Hepatocyte (in vitro differentiated cells): Measurements from ENCODE around the gene GPX4. TPM values are rescaled to one million over a fixed set of nuclear protein-coding genes. Genes with fewer than 3 reads are reported as not detected.
A peak's percentile ranks its signal among the peaks of the same experiment; 100 is the strongest.

Source experiments
- DNase-seq: peaks from one replicate; pipeline ENCODE4 v3.0.0-alpha.2; 2016; ENCODE audit warnings: low spot score
- H2AFZ ChIP-seq: fragments of 200-600 bp; sonication (generic); 2 replicates; pipeline ENCODE4 v1.6.0; 2016; ENCODE audit warnings: antibody characterized with exemption, mild to moderate bottlenecking
- H3K27ac ChIP-seq: fragments of 200-600 bp; sonication (generic); 2 replicates; pipeline ENCODE4 v1.5.1; 2016; ENCODE audit warnings: mild to moderate bottlenecking
- H3K27me3 ChIP-seq: fragments of 200-600 bp; sonication (generic); 2 replicates; pipeline ENCODE4 v1.6.1; 2016
- H3K36me3 ChIP-seq: fragments of 200-600 bp; sonication (generic); replicated peaks from 2 replicates; pipeline ENCODE4 v1.5.1; 2016; ENCODE audit warnings: low read depth; ENCODE audit not compliant: insufficient read depth
- H3K4me1 ChIP-seq: fragments of 200-600 bp; sonication (generic); 2 replicates; pipeline ENCODE4 v1.5.1; 2016; ENCODE audit warnings: mild to moderate bottlenecking, moderate library complexity; ENCODE audit not compliant: insufficient read depth
- H3K4me2 ChIP-seq: fragments of 200-600 bp; sonication (generic); 2 replicates; pipeline ENCODE4 v1.6.0; 2016
- H3K4me3 ChIP-seq: fragments of 200-600 bp; sonication (generic); 2 replicates; pipeline ENCODE4 v1.5.1; 2016; ENCODE audit warnings: mild to moderate bottlenecking
- H3K79me2 ChIP-seq: fragments of 200-600 bp; sonication (generic); 2 replicates; pipeline ENCODE4 v1.6.0; 2017; ENCODE audit warnings: mild to moderate bottlenecking
- H3K9me2 ChIP-seq: fragments of 200-600 bp; sonication (generic); replicated peaks from 2 replicates; pipeline ENCODE4 v1.6.0; 2017; ENCODE audit warnings: mild to moderate bottlenecking; ENCODE audit not compliant: insufficient read depth
- H3K9me3 ChIP-seq: fragments of 200-600 bp; sonication (generic); 2 replicates; pipeline ENCODE4 v1.5.1; 2016; ENCODE audit warnings: low read depth, mild to moderate bottlenecking
- H4K20me1 ChIP-seq: fragments of 200-600 bp; sonication (generic); 2 replicates; pipeline ENCODE4 v1.6.0; 2016; ENCODE audit warnings: mild to moderate bottlenecking; ENCODE audit not compliant: insufficient read depth, poor library complexity, severe bottlenecking
- CTCF ChIP-seq: fragments of 200-600 bp; sonication (generic); IDR thresholded peaks from 2 replicates; pipeline ENCODE4 v1.5.1; 2016; ENCODE audit warnings: antibody characterized with exemption, mild to moderate bottlenecking; ENCODE audit not compliant: poor library complexity
- EZH2 ChIP-seq: fragments of 200-600 bp; sonication (generic); IDR thresholded peaks from 2 replicates; pipeline ENCODE4 v1.6.1; 2016; ENCODE audit warnings: antibody characterized with exemption, mild to moderate bottlenecking, borderline replicate concordance
- EZH2phosphoT487 ChIP-seq: fragments of 200-600 bp; sonication (generic); IDR thresholded peaks from one replicate; pipeline ENCODE4 v1.6.1; 2018; ENCODE audit warnings: antibody characterized with exemption, mild to moderate bottlenecking, low read depth, moderate library complexity; ENCODE audit not compliant: unreplicated experiment, severe bottlenecking
- WGBS: methylation state at CpG from one replicate; pipeline ENCODE4 v1.1.6; 2016; ENCODE audit warnings: low lambda C conversion rate; ENCODE audit errors: missing lambda C conversion rate; 5-methylcytosine and 5-hydroxymethylcytosine counted together
- polyA plus RNA-seq: library from polyadenylated mRNA; unstranded; fragments of >200 nt; fragmentation: Nextera tagmentation; extraction: Ambion mirVana; gene quantifications from 2 replicates; pipeline ENCODE4 v1.2.1, GENCODE V29; 2016
- total RNA-seq: library from RNA; depleted of rRNA; stranded (reverse); fragments of >200 nt; gene quantifications from 2 replicates; pipeline ENCODE4 v1.2.3, GENCODE V29; 2014

GPX4 gene
- total and polyA plus RNA-seq, 2 experiments from 2014 or later: 539 to 735 TPM

- Histone ChIP-seq H2AFZ (no peak overlapping the region), H4K20me1 (no peaks in the 10 kb centered on the region), H3K27ac (no peak overlapping the region), H3K9me2 (no peaks in the 10 kb centered on the region), H3K4me3 (no peak overlapping the region), H3K27me3 (peaks cover 50% of the 10 kb centered on the region), H3K4me2 (peak overlapping the region; percentile 69), H3K9me3 (no peaks in the 10 kb centered on the region), H3K36me3 (no peaks in the 10 kb centered on the region), H3K79me2 (no peaks in the 10 kb centered on the region), H3K4me1 (peaks cover 17% of the 10 kb centered on the region)
- TF ChIP-seq EZH2phosphoT487: no peak
- TF ChIP-seq CTCF: peak; percentile 4
- TF ChIP-seq EZH2: peak; percentile 43
- no peak for DNase-seq
- WGBS: 21% methylated on average over 21 of the region's 21 CpGs
Measured at GRCh38 chr19:1070576-1070930, 33.2 kb upstream of the GPX4 start.

GRCh38 chr19:1070931-1071791, 32.6 kb upstream of the GPX4 start:
- TF ChIP-seq EZH2phosphoT487 (no peak), CTCF (no peak), EZH2 (no peak)
- Histone ChIP-seq H3K79me2 (no peaks in the 10 kb centered on the region), H3K4me2 (peak overlapping the region; percentile 69), H3K4me3 (no peak overlapping the region), H2AFZ (no peak overlapping the region), H3K9me3 (no peaks in the 10 kb centered on the region), H3K27ac (no peak overlapping the region), H3K36me3 (no peaks in the 10 kb centered on the region), H3K27me3 (peaks cover 50% of the 10 kb centered on the region), H3K4me1 (peaks cover 11% of the 10 kb centered on the region), H4K20me1 (no peaks in the 10 kb centered on the region), H3K9me2 (no peaks in the 10 kb centered on the region)
- 5% methylated on average over 64 of the region's 99 CpGs for WGBS
- DNase-seq: no peak

GRCh38 chr19:1072371-1073015, 31.3 kb upstream of the GPX4 start:
- H3K9me2 ChIP-seq: no peaks in the 10 kb centered on the region
- H3K27ac ChIP-seq: no peak overlapping the region
- no peak for DNase-seq
- H3K27me3 ChIP-seq: peaks cover 42% of the 10 kb centered on the region
- no peak for TF ChIP-seq EZH2phosphoT487
- TF ChIP-seq CTCF: no peak
- no peak for TF ChIP-seq EZH2
- no peaks in the 10 kb centered on the region for H3K79me2 ChIP-seq
- no peak overlapping the region for H2AFZ ChIP-seq
- no peaks in the 10 kb centered on the region for H3K9me3 ChIP-seq
- no peak overlapping the region for H3K4me2 ChIP-seq
- H3K4me1 ChIP-seq: no peaks in the 10 kb centered on the region
- WGBS: 94% methylated on average over 11 of the region's 11 CpGs
- H3K36me3 ChIP-seq: no peaks in the 10 kb centered on the region
- no peak overlapping the region for H3K4me3 ChIP-seq
- no peaks in the 10 kb centered on the region for H4K20me1 ChIP-seq
